GM19455 (cell line): ENCODE measurements around the gene SLC38A3.
"Not testable (repeated sequence)": the region's sequence is repeated elsewhere in the genome, so short reads cannot be mapped to it uniquely, and the experiment has no call there.

Experiments
- ATAC-seq: cut with Tn5 transposase; IDR thresholded peaks from one replicate; pipeline ENCODE4 v1.9.1; 2021; ENCODE audit not compliant: unreplicated experiment

The SLC38A3 gene

GRCh38 chr3:50208677-50209344 is 3.7 kb downstream of the SLC38A3 start:
- ATAC-seq = no peak

GRCh38 chr3:50210176-50210509 is 5.1 kb downstream of the SLC38A3 start:
- ATAC-seq = no peak

- no peak for ATAC-seq
These were observed 5.7 kb downstream of the SLC38A3 start for GRCh38 chr3:50210510-50211367.

GRCh38 chr3:50211368-50211717 is 6.3 kb downstream of the SLC38A3 start:
- ATAC-seq = not testable (repeated sequence)

GRCh38 chr3:50211930-50212329 is 6.9 kb downstream of the SLC38A3 start:
- ATAC-seq = no peak

GRCh38 chr3:50212502-50212901 is 7.4 kb downstream of the SLC38A3 start:
- no peak for ATAC-seq

GRCh38 chr3:50212971-50213370 is 7.9 kb downstream of the SLC38A3 start:
- no peak for ATAC-seq

- ATAC-seq = no peak
These were observed 8.3 kb downstream of the SLC38A3 start for GRCh38 chr3:50213373-50213772.

- ATAC-seq = no peak
These were observed 9.8 kb downstream of the SLC38A3 start for GRCh38 chr3:50214824-50215223.

- no peak for ATAC-seq
These were observed 10.5 kb downstream of the SLC38A3 start for GRCh38 chr3:50215529-50215928.

- ATAC-seq = no peak
These were observed 12.6 kb downstream of the SLC38A3 start for GRCh38 chr3:50217681-50218080.

- ATAC-seq = no peak
These were observed 13.4 kb downstream of the SLC38A3 start for GRCh38 chr3:50218448-50218847.

- ATAC-seq = no peak
These were observed 14.2 kb downstream of the SLC38A3 start for GRCh38 chr3:50219285-50219684.

- no peak for ATAC-seq
These were observed 15.0 kb downstream of the SLC38A3 start for GRCh38 chr3:50220109-50220508.

- no peak for ATAC-seq
These were observed 16.0 kb downstream of the SLC38A3 start for GRCh38 chr3:50221051-50221410.

- no peak for ATAC-seq
These were observed 16.5 kb downstream of the SLC38A3 start for GRCh38 chr3:50221411-50222168.

GRCh38 chr3:50222169-50222528 is 17.1 kb downstream of the SLC38A3 start:
- no peak for ATAC-seq

- ATAC-seq = no peak
These were observed 19.6 kb downstream of the SLC38A3 start for GRCh38 chr3:50224639-50225038.

- ATAC-seq = peak; percentile 13
These were observed 21.9 kb downstream of the SLC38A3 start for GRCh38 chr3:50226888-50227389.

GRCh38 chr3:50227390-50228183 is 22.5 kb downstream of the SLC38A3 start:
- ATAC-seq = peak; percentile 76

- ATAC-seq = not testable (repeated sequence)
These were observed 23.2 kb downstream of the SLC38A3 start for GRCh38 chr3:50228184-50228763.
